ENCODE data around the gene TTC29. TPM values are rescaled to one million over a fixed set of nuclear protein-coding genes. Genes with fewer than 3 reads are reported as not detected.
"Not testable (repeated sequence)": the region's sequence is repeated elsewhere in the genome, so short reads cannot be mapped to it uniquely, and the experiment has no call there.

TTC29 gene
- total RNA-seq, 1 experiment from 2014 or later, result 0.09 TPM

DNA sequence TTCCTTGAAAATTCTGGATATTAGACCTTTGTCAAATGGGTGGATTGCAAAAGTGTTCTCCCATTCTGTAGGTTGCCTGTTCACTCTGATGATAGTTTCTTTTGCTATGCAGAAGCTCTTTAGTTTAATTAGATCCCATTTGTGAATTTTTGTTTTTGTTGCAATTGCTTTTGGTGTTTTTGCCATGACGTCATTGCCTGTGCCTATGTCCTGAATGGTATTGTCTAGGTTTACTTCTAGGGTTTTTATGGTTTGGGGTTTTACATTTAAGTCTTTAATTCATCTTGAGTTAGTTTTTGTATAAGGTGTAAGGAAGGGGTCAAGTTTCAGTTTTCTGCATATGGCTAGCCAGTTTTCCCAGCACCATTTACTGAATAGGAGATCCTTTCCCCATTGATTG is 122.7 kb downstream of the TTC29 start:
- H3K27me3 Mint-ChIP-seq (ENCODE audit: low read depth); ATAC-seq; CTCF ChIA-PET; H3K27ac Mint-ChIP-seq; H3K4me3 Mint-ChIP-seq; H3K36me3 Mint-ChIP-seq; POLR2A ChIA-PET; H3K4me1 Mint-ChIP-seq; DNase-seq (ENCODE audit: low spot score): not testable (repeated sequence)
- peaks cover 14% of the 10 kb centered on the region for H3K9me3 Mint-ChIP-seq

DNA sequence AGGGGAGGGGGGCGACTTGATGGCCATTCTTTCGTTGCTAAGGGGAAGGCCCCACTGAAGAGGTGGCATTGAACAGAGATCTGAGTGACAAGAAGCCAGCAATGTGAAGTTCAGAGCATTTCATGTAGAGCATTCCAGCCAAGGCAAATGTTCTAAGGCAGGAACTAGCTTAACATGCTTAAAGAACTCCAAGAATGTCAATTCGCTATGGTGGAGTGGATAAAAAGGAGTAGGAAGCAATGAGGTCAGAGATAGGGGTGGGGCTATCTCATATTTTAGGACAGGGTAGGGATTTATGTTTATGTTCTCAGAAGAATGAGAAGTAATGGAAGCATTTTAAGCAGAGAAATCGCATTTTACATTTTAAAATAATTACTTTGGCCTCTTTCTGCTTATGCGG is 130.9 kb downstream of the TTC29 start:
- ChIA-PET POLR2A (no interaction called here), CTCF (no interaction called here)
- H3K9me3 Mint-ChIP-seq, result peaks cover 3% of the 10 kb centered on the region
- H3K27me3 Mint-ChIP-seq (ENCODE audit: low read depth), result no peaks in the 10 kb centered on the region
- H3K4me3 Mint-ChIP-seq, result no peak overlapping the region
- peak; percentile 63 for ATAC-seq
- H3K36me3 Mint-ChIP-seq, result no peaks in the 10 kb centered on the region
- no peak for DNase-seq (ENCODE audit: low spot score)
- H3K4me1 Mint-ChIP-seq, result no peaks in the 10 kb centered on the region
- no peak for TF ChIP-seq SOX15 (CRISPR knock-in tag; IDR thresholded peaks at IDR 0.05)
- TF ChIP-seq, protein P1, sequence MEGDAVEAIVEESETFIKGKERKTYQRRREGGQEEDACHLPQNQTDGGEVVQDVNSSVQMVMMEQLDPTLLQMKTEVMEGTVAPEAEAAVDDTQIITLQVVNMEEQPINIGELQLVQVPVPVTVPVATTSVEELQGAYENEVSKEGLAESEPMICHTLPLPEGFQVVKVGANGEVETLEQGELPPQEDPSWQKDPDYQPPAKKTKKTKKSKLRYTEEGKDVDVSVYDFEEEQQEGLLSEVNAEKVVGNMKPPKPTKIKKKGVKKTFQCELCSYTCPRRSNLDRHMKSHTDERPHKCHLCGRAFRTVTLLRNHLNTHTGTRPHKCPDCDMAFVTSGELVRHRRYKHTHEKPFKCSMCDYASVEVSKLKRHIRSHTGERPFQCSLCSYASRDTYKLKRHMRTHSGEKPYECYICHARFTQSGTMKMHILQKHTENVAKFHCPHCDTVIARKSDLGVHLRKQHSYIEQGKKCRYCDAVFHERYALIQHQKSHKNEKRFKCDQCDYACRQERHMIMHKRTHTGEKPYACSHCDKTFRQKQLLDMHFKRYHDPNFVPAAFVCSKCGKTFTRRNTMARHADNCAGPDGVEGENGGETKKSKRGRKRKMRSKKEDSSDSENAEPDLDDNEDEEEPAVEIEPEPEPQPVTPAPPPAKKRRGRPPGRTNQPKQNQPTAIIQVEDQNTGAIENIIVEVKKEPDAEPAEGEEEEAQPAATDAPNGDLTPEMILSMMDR (IDR thresholded peaks at IDR 0.05), result no peak
- TF ChIP-seq, protein P2, sequence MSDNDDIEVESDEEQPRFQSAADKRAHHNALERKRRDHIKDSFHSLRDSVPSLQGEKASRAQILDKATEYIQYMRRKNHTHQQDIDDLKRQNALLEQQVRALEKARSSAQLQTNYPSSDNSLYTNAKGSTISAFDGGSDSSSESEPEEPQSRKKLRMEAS (CRISPR knock-in tag; IDR thresholded peaks at IDR 0.05), result no peak
- no peak for TF ChIP-seq ZNF671 (CRISPR knock-in tag; IDR thresholded peaks at IDR 0.05)
- no peak for TF ChIP-seq CREB1 (CRISPR knock-in tag; IDR thresholded peaks at IDR 0.05)
- no peak for TF ChIP-seq ESRRA (CRISPR knock-in tag; IDR thresholded peaks at IDR 0.05; ENCODE audit: borderline replicate concordance)
- no peak for TF ChIP-seq ZNF263 (CRISPR knock-in tag; IDR thresholded peaks at IDR 0.05; ENCODE audit: low read depth)
- no peak for TF ChIP-seq GRHL2 (CRISPR knock-in tag; IDR thresholded peaks at IDR 0.05; ENCODE audit: insufficient replicate concordance, severe bottlenecking)
- no peak for TF ChIP-seq NFE2L1 (CRISPR knock-in tag; IDR thresholded peaks at IDR 0.05)
- no peak for TF ChIP-seq PRRX2 (CRISPR knock-in tag; IDR thresholded peaks at IDR 0.05)
- TF ChIP-seq, protein P3, sequence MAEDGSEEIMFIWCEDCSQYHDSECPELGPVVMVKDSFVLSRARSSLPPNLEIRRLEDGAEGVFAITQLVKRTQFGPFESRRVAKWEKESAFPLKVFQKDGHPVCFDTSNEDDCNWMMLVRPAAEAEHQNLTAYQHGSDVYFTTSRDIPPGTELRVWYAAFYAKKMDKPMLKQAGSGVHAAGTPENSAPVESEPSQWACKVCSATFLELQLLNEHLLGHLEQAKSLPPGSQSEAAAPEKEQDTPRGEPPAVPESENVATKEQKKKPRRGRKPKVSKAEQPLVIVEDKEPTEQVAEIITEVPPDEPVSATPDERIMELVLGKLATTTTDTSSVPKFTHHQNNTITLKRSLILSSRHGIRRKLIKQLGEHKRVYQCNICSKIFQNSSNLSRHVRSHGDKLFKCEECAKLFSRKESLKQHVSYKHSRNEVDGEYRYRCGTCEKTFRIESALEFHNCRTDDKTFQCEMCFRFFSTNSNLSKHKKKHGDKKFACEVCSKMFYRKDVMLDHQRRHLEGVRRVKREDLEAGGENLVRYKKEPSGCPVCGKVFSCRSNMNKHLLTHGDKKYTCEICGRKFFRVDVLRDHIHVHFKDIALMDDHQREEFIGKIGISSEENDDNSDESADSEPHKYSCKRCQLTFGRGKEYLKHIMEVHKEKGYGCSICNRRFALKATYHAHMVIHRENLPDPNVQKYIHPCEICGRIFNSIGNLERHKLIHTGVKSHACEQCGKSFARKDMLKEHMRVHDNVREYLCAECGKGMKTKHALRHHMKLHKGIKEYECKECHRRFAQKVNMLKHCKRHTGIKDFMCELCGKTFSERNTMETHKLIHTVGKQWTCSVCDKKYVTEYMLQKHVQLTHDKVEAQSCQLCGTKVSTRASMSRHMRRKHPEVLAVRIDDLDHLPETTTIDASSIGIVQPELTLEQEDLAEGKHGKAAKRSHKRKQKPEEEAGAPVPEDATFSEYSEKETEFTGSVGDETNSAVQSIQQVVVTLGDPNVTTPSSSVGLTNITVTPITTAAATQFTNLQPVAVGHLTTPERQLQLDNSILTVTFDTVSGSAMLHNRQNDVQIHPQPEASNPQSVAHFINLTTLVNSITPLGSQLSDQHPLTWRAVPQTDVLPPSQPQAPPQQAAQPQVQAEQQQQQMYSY (CRISPR knock-in tag; IDR thresholded peaks at IDR 0.05), result no peak
- TF ChIP-seq ZNF423 (CRISPR knock-in tag; IDR thresholded peaks at IDR 0.05), result no peak
- TF ChIP-seq, protein P4, sequence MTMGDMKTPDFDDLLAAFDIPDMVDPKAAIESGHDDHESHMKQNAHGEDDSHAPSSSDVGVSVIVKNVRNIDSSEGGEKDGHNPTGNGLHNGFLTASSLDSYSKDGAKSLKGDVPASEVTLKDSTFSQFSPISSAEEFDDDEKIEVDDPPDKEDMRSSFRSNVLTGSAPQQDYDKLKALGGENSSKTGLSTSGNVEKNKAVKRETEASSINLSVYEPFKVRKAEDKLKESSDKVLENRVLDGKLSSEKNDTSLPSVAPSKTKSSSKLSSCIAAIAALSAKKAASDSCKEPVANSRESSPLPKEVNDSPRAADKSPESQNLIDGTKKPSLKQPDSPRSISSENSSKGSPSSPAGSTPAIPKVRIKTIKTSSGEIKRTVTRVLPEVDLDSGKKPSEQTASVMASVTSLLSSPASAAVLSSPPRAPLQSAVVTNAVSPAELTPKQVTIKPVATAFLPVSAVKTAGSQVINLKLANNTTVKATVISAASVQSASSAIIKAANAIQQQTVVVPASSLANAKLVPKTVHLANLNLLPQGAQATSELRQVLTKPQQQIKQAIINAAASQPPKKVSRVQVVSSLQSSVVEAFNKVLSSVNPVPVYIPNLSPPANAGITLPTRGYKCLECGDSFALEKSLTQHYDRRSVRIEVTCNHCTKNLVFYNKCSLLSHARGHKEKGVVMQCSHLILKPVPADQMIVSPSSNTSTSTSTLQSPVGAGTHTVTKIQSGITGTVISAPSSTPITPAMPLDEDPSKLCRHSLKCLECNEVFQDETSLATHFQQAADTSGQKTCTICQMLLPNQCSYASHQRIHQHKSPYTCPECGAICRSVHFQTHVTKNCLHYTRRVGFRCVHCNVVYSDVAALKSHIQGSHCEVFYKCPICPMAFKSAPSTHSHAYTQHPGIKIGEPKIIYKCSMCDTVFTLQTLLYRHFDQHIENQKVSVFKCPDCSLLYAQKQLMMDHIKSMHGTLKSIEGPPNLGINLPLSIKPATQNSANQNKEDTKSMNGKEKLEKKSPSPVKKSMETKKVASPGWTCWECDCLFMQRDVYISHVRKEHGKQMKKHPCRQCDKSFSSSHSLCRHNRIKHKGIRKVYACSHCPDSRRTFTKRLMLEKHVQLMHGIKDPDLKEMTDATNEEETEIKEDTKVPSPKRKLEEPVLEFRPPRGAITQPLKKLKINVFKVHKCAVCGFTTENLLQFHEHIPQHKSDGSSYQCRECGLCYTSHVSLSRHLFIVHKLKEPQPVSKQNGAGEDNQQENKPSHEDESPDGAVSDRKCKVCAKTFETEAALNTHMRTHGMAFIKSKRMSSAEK (CRISPR knock-in tag; IDR thresholded peaks at IDR 0.05; ENCODE audit: borderline replicate concordance), result no peak
- TF ChIP-seq ATF1 (CRISPR knock-in tag; IDR thresholded peaks at IDR 0.05), result no peak
- TF ChIP-seq, protein P5, sequence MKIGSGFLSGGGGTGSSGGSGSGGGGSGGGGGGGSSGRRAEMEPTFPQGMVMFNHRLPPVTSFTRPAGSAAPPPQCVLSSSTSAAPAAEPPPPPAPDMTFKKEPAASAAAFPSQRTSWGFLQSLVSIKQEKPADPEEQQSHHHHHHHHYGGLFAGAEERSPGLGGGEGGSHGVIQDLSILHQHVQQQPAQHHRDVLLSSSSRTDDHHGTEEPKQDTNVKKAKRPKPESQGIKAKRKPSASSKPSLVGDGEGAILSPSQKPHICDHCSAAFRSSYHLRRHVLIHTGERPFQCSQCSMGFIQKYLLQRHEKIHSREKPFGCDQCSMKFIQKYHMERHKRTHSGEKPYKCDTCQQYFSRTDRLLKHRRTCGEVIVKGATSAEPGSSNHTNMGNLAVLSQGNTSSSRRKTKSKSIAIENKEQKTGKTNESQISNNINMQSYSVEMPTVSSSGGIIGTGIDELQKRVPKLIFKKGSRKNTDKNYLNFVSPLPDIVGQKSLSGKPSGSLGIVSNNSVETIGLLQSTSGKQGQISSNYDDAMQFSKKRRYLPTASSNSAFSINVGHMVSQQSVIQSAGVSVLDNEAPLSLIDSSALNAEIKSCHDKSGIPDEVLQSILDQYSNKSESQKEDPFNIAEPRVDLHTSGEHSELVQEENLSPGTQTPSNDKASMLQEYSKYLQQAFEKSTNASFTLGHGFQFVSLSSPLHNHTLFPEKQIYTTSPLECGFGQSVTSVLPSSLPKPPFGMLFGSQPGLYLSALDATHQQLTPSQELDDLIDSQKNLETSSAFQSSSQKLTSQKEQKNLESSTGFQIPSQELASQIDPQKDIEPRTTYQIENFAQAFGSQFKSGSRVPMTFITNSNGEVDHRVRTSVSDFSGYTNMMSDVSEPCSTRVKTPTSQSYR (CRISPR knock-in tag; IDR thresholded peaks at IDR 0.05), result no peak
- no peak overlapping the region for H3K27ac Mint-ChIP-seq
